ENCODE data around the gene PFDN5. TPM values are rescaled to one million over a fixed set of nuclear protein-coding genes. Genes with fewer than 3 reads are reported as not detected.
A peak's percentile ranks its signal among the peaks of the same experiment; 100 is the strongest.

Gene PFDN5
- total and polyA plus RNA-seq, 2 experiments from 2014 or later: 199 to 567 TPM

DNA sequence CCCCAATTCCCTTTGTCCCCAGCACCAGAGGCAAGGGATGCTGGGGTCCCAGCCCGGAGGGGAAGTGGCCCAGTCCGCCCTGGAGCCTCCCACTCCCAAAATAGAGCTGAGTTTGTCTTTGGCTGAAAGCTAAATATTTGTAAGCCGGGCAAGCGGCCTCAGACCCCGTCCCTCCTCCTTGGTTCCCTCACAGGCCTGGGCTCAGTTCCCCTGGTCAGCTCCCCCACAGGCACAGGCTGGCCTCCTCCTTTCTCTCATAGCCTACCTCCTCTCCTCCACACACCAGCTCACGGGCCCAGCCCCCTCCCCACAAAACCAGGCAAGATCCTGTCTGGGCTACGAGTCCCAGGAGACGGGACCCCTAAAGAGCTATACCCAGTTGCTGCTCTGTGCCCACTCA is 39.5 kb downstream of the PFDN5 start:
- peaks cover 26% of the 10 kb centered on the region for H3K4me1 Mint-ChIP-seq
- TF ChIP-seq ZNF114 (CRISPR knock-in tag; IDR thresholded peaks at IDR 0.05) (no peak), CREB1 (CRISPR knock-in tag; IDR thresholded peaks at IDR 0.05; ENCODE audit: low read depth) (no peak), JUNB (IDR thresholded peaks at IDR 0.05; ENCODE audit: unreplicated experiment) (no peak), ZNF331 (CRISPR knock-in tag; IDR thresholded peaks at IDR 0.05; ENCODE audit: low read depth) (no peak), EZH2phosphoT487 (IDR thresholded peaks at IDR 0.05; ENCODE audit: unreplicated experiment) (no peak), NANOG (IDR thresholded peaks at IDR 0.05; ENCODE audit: borderline replicate concordance) (no peak), REST (IDR thresholded peaks at IDR 0.05; ENCODE audit: unreplicated experiment) (no peak), ZNF462 (CRISPR knock-in tag; IDR thresholded peaks at IDR 0.05) (no peak), POLR2AphosphoS5 (IDR thresholded peaks at IDR 0.05; ENCODE audit: low read depth) (no peak), EZH2 (IDR thresholded peaks at IDR 0.05; ENCODE audit: low read depth, unreplicated experiment) (no peak), ETS1 (IDR thresholded peaks at IDR 0.05) (no peak), STAT1 (IDR thresholded peaks at IDR 0.05; ENCODE audit: unreplicated experiment) (no peak)
- TF ChIP-seq, protein P1, sequence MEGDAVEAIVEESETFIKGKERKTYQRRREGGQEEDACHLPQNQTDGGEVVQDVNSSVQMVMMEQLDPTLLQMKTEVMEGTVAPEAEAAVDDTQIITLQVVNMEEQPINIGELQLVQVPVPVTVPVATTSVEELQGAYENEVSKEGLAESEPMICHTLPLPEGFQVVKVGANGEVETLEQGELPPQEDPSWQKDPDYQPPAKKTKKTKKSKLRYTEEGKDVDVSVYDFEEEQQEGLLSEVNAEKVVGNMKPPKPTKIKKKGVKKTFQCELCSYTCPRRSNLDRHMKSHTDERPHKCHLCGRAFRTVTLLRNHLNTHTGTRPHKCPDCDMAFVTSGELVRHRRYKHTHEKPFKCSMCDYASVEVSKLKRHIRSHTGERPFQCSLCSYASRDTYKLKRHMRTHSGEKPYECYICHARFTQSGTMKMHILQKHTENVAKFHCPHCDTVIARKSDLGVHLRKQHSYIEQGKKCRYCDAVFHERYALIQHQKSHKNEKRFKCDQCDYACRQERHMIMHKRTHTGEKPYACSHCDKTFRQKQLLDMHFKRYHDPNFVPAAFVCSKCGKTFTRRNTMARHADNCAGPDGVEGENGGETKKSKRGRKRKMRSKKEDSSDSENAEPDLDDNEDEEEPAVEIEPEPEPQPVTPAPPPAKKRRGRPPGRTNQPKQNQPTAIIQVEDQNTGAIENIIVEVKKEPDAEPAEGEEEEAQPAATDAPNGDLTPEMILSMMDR (conservative IDR thresholded peaks at IDR 0.05; ENCODE audit: low read depth in 2 of 2): no peak
- no peak overlapping the region for H3K4me3 Mint-ChIP-seq
- H3K4me3 ChIP-seq: no peak overlapping the region
- ATAC-seq: peak; percentile 11; the same call in 1 of the 3 replicates
- peaks cover 19% of the 10 kb centered on the region for H3K27me3 Mint-ChIP-seq (ENCODE audit: insufficient read depth, low read depth, poor library complexity)
- H3K4me2 ChIP-seq: no peak overlapping the region
- no peak overlapping the region for H3K27ac Mint-ChIP-seq
- H3K27me3 ChIP-seq (ENCODE audit: insufficient read depth): peaks cover 36% of the 10 kb centered on the region; the same call in 1 of the 2 replicates
- no peaks in the 10 kb centered on the region for H3K36me3 ChIP-seq (ENCODE audit: insufficient read depth)
- no peaks in the 10 kb centered on the region for H4K20me1 ChIP-seq (replicated peaks; ENCODE audit: insufficient read depth)
- no peak for DNase-seq (ENCODE audit: low spot score)
- H3K9me2 ChIP-seq (ENCODE audit: insufficient read depth): no peaks in the 10 kb centered on the region
- no peaks in the 10 kb centered on the region for H3F3A ChIP-seq (replicated peaks; ENCODE audit: low read depth)
- no peaks in the 10 kb centered on the region for H3K36me3 Mint-ChIP-seq (ENCODE audit: low read depth)
- no peaks in the 10 kb centered on the region for H3K79me2 ChIP-seq (replicated peaks; ENCODE audit: insufficient read depth)
- 0 out of 2 replicates have a peak overlapping the region, but pooled peaks have one; percentile 43 for H2AFZ ChIP-seq
- H3K9me3 Mint-ChIP-seq: no peaks in the 10 kb centered on the region; the same call in 2 of the 3 replicates
- peaks cover 24% of the 10 kb centered on the region for H3K4me1 ChIP-seq (ENCODE audit: insufficient read depth)
- H3K27ac ChIP-seq (ENCODE audit: low read depth): no peak overlapping the region

Data from GM23338 (cell line).